Activated CD8-positive, alpha-beta memory T cell treated with anti-CD3 and anti-CD28 coated beads, Interleukin-2, amount 10 ng/mL, durations not matched to agents 7 days and 5 days (primary cell): ENCODE data around the gene PDZD2. TPM values are rescaled to one million over a fixed set of nuclear protein-coding genes. Genes with fewer than 3 reads are reported as not detected.

Experiments used
- ATAC-seq: fragments of 150-1000 bp; cut with Tn5 transposase; one replicate; pipeline ENCODE4 v1.10.0; 2021; ENCODE audit warnings: moderate library complexity
- CTCF ChIA-PET: fragments of 350-600 bp; sonication (Branson Sonifier 250); formaldehyde crosslinking; loops from one replicate; lab custom pipeline; 2021; ENCODE audit warnings: antibody characterized with exemption; lab: Charles Lee
- DNase-seq: peaks from one replicate; pipeline ENCODE4 v3.0.0-alpha.2; 2020
- H3K27ac Mint-ChIP-seq: one replicate; pipeline ENCODE4 v1.8.0; 2021; ENCODE audit warnings: mild to moderate bottlenecking, mixed read lengths
- H3K27me3 Mint-ChIP-seq: one replicate; pipeline ENCODE4 v1.8.0; 2021; ENCODE audit warnings: mixed read lengths
- H3K36me3 Mint-ChIP-seq: one replicate; pipeline ENCODE4 v1.8.0; 2021; ENCODE audit warnings: mild to moderate bottlenecking, mixed read lengths
- H3K4me1 Mint-ChIP-seq: one replicate; pipeline ENCODE4 v1.8.0; 2021; ENCODE audit warnings: mixed read lengths
- H3K4me3 Mint-ChIP-seq: one replicate; pipeline ENCODE4 v1.8.0; 2021; ENCODE audit warnings: mild to moderate bottlenecking, moderate library complexity, mixed read lengths
- H3K9me3 Mint-ChIP-seq: one replicate; pipeline ENCODE4 v1.8.0; 2022; ENCODE audit warnings: low read depth, mixed read lengths
- total RNA-seq, 2 experiments: library from RNA; stranded (reverse); gene quantifications; one replicate each; pipeline ENCODE4 v1.2.3, GENCODE V29; 2021

Gene PDZD2
- total RNA-seq, 2 experiments from 2014 or later = not detected

DNA sequence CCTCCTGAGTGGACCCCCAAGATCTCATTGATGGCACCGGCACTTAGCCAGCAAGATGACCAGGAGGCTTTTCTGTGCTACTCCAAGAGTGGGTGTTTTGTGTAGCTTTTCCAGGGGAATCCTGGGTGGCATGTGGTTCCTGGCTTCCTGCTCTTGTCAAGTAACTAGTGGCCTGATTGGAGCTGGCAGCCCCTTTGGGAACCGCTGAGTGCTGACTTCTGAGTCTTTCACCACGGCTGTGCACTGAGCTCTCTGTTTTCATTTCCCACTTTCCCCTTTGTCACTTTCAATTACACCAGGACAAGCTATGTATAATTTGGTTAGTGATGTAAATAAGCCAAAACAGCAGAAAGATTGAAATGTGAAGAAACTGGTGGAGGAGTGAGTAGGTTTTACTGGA lies 279.8 kb downstream of the PDZD2 start:
- no peaks in the 10 kb centered on the region for H3K4me1 Mint-ChIP-seq
- CTCF ChIA-PET = no interaction called here
- ATAC-seq (no peak), DNase-seq (no peak)
- H3K27me3 Mint-ChIP-seq = no peaks in the 10 kb centered on the region
- no peak overlapping the region for H3K4me3 Mint-ChIP-seq
- H3K36me3 Mint-ChIP-seq = no peaks in the 10 kb centered on the region
- no peak overlapping the region for H3K27ac Mint-ChIP-seq
- H3K9me3 Mint-ChIP-seq = no peaks in the 10 kb centered on the region

DNA sequence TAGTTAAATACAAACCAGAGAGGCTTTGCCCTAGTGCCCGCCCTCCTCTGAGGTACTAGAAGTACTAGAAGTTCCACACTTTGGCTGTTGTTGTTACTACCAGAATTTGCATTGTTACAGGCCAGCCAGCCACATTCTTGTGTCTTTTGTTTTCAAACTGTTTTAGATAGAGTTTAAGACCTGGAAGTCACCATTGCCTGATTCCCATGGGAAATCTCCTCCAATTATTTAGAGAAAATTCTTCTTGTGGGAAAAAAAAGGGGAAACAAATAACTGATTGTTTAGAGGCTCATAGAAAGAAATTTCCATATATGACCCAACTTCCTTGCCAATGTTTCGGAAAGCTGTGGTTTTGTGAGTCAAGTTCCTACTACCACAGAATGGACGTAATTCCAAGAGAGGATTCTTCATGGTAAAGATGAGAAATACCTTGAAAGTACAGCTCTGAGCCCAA lies 282.9 kb downstream of the PDZD2 start:
- Mint-ChIP-seq H3K9me3 (no peaks in the 10 kb centered on the region), H3K4me3 (no peak overlapping the region), H3K27ac (no peak overlapping the region), H3K27me3 (no peaks in the 10 kb centered on the region), H3K36me3 (no peaks in the 10 kb centered on the region), H3K4me1 (no peaks in the 10 kb centered on the region)
- CTCF ChIA-PET = interaction anchor here (1.1 kb wide), 1 partner anchor 14 kb away, joined by 3 read pairs; no protein-coding TSS in a partner anchor
- no peak for DNase-seq
- ATAC-seq = no peak

DNA sequence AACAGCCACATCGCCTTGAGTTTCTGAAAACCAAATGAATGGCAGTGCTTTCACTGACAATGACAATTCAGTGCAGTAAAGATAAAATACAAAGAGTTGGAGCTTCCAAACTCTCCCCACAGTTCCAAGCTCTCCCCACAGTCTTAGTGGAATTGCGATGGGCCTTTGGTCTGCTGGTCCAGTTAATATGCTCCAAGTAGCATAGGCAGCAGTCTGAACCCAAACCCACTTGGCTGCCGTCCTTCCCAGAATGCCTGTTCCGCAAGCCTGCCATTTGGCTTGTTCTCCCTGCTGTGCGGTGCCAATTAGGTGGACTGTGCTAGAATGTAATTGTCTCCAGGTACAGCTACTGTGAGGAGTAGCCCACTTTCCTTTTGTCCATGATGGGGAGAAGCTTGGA lies 285.1 kb downstream of the PDZD2 start:
- Mint-ChIP-seq H3K9me3 (no peaks in the 10 kb centered on the region), H3K4me3 (no peak overlapping the region), H3K4me1 (no peaks in the 10 kb centered on the region), H3K27me3 (no peaks in the 10 kb centered on the region), H3K27ac (no peak overlapping the region), H3K36me3 (no peaks in the 10 kb centered on the region)
- ATAC-seq (no peak), DNase-seq (no peak)
- CTCF ChIA-PET = no interaction called here

DNA sequence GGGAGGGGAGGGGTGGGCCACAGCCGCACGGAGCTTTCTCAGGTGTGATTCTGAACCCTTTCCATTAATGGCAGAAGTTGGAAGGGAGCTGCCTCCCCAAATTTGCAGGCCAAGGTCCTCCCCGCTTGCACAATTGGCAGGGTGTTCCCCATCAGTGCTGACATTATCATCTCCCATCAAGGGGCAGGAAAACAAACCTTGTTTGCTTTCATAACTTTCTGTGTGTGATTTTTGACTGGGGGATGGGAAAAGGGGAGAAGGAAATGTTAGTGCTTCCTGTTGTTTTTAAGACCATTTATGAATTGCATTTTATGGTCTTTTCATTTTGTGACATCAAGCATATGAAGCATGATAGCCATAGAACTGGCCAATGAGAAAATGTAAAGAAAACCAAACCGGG lies 292.9 kb downstream of the PDZD2 start:
- ATAC-seq (no peak), DNase-seq (no peak)
- no peaks in the 10 kb centered on the region for H3K4me1 Mint-ChIP-seq
- H3K4me3 Mint-ChIP-seq = no peak overlapping the region
- CTCF ChIA-PET = interaction anchor here (1.5 kb wide), 1 partner anchor 161 kb away, joined by 3 read pairs; no protein-coding TSS in a partner anchor
- H3K27ac Mint-ChIP-seq = no peak overlapping the region
- H3K9me3 Mint-ChIP-seq = no peaks in the 10 kb centered on the region
- peaks cover 2% of the 10 kb centered on the region for H3K27me3 Mint-ChIP-seq
- H3K36me3 Mint-ChIP-seq = no peaks in the 10 kb centered on the region

DNA sequence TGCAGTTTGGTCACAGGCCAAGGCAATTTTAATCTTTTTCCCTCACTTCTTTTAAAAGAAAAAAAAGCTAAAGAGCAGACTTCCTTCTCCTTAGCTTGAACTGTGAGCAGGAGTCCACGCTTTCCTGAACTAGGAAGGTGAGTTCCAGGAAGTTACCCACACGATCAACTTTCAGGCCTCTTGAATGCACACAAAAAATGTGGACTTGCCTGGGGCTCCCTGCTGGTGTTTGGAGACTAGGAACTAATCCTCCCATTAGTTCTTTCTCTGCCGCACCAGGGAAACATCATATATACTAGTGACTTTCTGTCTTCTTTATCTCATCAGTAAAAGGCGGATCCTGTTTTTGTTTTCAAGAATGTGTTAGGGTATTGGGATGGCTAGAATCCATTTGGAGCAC lies 295.2 kb downstream of the PDZD2 start:
- Mint-ChIP-seq H3K4me1 (no peaks in the 10 kb centered on the region), H3K9me3 (no peaks in the 10 kb centered on the region)
- CTCF ChIA-PET = no interaction called here

DNA sequence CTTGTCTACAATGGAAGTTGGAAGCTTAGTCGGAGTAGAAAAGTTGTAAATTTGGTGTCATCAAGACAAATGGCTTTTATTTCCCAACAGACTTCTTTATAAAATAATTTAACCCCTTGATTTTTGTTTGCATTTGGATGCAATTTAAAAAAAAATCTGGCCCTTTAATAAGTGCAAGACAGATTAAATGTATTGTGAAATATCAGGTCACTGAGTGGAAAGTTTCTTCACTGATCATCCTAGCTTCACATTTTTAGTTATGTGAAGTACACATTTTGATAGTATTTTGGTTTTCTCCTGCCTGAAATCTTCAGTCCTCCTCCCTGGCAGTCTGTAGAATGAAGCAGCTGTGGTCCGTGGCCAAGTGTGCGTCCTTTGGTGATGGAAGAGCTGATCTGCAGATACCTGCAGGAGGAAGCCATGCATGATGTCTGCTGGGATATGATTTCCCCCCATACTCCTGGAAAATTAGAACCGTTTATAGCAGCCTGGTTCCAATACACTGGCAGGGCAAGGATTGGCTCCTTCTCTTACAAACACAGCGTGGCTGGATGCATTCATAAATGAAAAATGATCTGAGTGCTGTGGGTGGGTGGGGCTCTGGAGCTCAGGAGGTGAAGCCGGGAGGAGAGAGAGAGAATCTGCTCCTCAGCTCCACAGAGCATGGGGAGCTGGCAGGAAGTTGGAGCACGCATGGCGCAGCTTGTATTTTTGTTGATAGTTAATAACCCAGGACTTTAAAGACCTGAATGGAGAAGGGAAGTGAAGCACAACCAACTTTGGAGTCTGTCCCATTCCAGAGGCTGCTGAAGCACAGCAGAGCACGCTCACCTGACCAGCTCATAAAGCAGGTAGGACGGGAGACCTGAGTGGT lies 296.8 kb downstream of the PDZD2 start:
- no peak for ATAC-seq
- no peaks in the 10 kb centered on the region for H3K36me3 Mint-ChIP-seq
- H3K9me3 Mint-ChIP-seq = no peaks in the 10 kb centered on the region
- H3K4me3 Mint-ChIP-seq = no peak overlapping the region
- CTCF ChIA-PET = interaction anchor here (0.6 to 0.9 kb wide), 2 partner anchors 14 to 169 kb away, joined by 3 to 4 read pairs; no protein-coding TSS in a partner anchor
- no peak overlapping the region for H3K27ac Mint-ChIP-seq
- H3K27me3 Mint-ChIP-seq = peaks cover 4% of the 10 kb centered on the region
- no peaks in the 10 kb centered on the region for H3K4me1 Mint-ChIP-seq
- no peak for DNase-seq

More for the DNA sequence above, 295.2 kb downstream of the PDZD2 start:
- H3K27me3 Mint-ChIP-seq = peaks cover 4% of the 10 kb centered on the region
- DNase-seq = no peak
- no peak overlapping the region for H3K4me3 Mint-ChIP-seq
- H3K36me3 Mint-ChIP-seq = no peaks in the 10 kb centered on the region
- no peak overlapping the region for H3K27ac Mint-ChIP-seq
- no peak for ATAC-seq

DNA sequence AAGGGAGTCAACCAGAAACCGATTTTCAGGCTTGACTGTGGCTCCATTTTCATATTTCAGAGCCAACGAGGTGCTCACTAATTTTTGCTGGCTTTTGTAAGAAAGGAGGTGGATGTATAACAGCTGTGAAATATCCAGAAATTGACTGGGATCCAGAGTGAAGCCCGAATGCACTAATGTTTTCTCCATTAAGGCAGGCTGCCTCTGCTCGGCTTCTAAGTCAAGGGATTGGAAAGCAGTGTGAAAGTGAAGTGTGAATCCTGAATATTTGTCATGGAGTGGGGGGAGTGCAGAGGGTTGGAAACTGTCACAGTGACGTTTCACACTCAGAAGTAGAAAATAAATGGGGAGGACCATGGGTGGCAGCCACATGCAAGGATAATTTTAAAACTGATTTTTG lies 297.8 kb downstream of the PDZD2 start:
- Mint-ChIP-seq H3K4me1 (no peaks in the 10 kb centered on the region), H3K36me3 (no peaks in the 10 kb centered on the region), H3K27me3 (peaks cover 5% of the 10 kb centered on the region), H3K27ac (no peak overlapping the region), H3K4me3 (no peak overlapping the region), H3K9me3 (no peaks in the 10 kb centered on the region)
- no peak for DNase-seq
- CTCF ChIA-PET = interaction anchor here (0.9 kb wide), 1 partner anchor 15 kb away, joined by 3 read pairs; no protein-coding TSS in a partner anchor
- no peak for ATAC-seq

DNA sequence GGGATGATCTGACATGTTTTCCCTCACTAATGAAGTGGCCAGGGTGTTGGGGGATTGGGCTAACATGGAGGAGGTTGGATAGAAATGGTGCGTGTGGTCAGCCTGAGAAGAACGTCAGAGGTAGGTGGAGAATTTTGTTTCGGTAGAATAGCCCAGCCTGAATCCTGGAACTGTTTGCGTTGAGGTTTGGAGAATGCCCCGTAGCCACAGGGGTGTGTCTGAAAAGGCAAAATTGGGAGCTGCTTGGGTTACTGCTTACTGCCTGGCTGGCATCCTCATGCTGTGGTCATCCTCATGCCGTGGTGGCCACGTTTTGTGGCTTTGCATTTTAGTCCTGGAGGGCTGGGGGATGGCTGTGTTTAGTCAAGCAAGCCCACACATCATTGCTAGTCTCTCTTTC lies 298.3 kb downstream of the PDZD2 start:
- H3K4me1 Mint-ChIP-seq = no peaks in the 10 kb centered on the region
- H3K4me3 Mint-ChIP-seq = no peak overlapping the region
- no peaks in the 10 kb centered on the region for H3K36me3 Mint-ChIP-seq
- no peak for ATAC-seq
- DNase-seq = no peak
- peaks cover 8% of the 10 kb centered on the region for H3K27me3 Mint-ChIP-seq
- no peak overlapping the region for H3K27ac Mint-ChIP-seq
- no peaks in the 10 kb centered on the region for H3K9me3 Mint-ChIP-seq
- CTCF ChIA-PET = no interaction called here

DNA sequence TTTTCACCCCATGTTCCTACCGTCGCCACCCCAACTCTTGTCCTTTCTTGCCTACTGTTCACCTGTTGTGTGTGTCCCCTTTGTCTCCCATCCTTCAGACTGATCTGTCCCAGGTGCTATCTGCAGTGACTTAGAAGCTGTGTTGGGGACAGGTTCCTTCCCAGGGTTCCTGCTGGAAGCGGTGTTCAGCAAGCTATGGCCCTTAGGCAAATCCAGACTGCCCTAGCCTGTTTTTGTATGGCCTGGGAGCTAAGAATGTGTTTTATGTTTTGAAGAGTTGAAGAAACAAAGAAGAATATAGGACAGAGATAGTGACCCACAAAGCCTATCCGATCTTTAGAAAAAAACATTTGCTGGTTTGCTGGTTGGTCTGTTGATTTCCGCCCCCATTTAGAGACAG lies 298.8 kb downstream of the PDZD2 start:
- ATAC-seq (no peak), DNase-seq (no peak)
- Mint-ChIP-seq H3K27ac (no peak overlapping the region), H3K36me3 (no peaks in the 10 kb centered on the region), H3K4me1 (no peaks in the 10 kb centered on the region), H3K9me3 (no peaks in the 10 kb centered on the region), H3K27me3 (peaks cover 8% of the 10 kb centered on the region), H3K4me3 (no peak overlapping the region)
- CTCF ChIA-PET = no interaction called here

DNA sequence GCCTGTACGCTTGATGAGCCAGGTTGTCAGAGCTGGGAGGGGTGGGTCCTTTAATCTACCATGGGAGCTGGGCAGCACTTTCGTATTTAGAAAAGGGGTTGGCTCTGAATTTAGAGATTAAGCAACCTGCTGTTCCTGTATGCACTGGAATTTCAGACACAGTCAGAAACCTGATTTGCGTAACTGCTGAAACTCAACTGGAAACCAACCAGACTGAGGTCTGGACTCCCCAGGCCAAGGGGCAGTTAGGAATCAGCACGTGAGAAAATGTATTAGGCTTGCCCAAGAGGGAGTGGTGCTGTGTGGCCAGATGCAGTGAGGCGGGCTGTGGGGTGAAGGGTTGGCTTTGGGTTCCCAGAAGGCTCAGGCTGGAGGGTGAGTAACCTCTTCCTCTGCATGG lies 300.2 kb downstream of the PDZD2 start:
- H3K9me3 Mint-ChIP-seq = no peaks in the 10 kb centered on the region
- no peaks in the 10 kb centered on the region for H3K4me1 Mint-ChIP-seq
- no peaks in the 10 kb centered on the region for H3K36me3 Mint-ChIP-seq
- no peak for DNase-seq
- peaks cover 8% of the 10 kb centered on the region for H3K27me3 Mint-ChIP-seq
- H3K27ac Mint-ChIP-seq = no peak overlapping the region
- no peak overlapping the region for H3K4me3 Mint-ChIP-seq
- no peak for ATAC-seq
- CTCF ChIA-PET = no interaction called here

DNA sequence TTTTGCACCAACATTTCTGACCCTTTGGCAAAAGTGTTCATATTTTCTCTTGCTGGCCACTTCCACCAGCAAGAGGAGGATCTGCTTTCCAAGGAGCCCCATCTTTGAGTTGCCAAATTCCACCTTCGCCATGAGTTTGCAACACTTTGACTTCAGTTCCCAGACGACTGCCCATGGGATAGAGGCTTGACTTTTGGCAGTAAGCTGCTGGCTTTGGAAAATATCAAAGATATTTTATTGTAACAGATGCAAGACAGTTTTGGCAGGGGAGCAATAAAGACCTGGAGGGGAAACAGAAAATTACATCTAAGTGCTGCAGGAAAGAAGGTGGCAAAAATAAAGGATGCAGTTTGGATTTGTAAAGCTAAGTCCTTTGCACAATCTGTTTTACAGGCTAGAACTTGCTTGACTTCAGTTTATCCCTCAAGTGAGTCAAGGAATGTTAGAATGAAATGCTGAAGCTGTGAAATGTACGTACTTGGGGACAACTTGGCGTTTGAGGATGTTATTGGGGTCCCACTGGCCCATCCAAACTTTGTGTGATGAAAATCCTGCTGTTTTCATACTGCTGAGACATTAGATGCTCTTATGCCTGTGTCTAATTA lies 302.3 kb downstream of the PDZD2 start:
- Mint-ChIP-seq H3K27me3 (peaks cover 6% of the 10 kb centered on the region), H3K4me3 (no peak overlapping the region), H3K9me3 (no peaks in the 10 kb centered on the region), H3K4me1 (no peaks in the 10 kb centered on the region), H3K36me3 (no peaks in the 10 kb centered on the region), H3K27ac (no peak overlapping the region)
- DNase-seq (no peak), ATAC-seq (no peak)
- CTCF ChIA-PET = no interaction called here

DNA sequence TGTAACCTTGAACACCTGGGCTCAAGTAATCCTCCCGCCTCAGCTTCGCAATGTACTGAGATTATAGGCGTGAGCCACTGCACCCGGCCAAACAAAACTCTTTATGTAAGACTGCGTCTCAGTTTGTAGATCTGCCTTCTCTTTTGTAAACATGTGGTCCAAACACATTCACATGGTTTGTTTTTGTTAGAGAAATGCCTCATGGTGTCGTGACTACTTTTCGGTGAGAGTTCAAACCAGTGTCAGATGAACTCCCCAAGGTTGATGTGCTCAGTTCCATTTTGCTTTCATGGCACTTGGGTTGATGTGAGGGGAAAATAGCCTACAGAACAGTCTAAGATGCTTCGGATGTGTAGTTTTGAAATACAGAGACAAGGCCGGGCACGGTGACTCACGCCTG lies 303.6 kb downstream of the PDZD2 start:
- H3K27ac Mint-ChIP-seq = no peak overlapping the region
- ATAC-seq = no peak
- H3K9me3 Mint-ChIP-seq = no peaks in the 10 kb centered on the region
- CTCF ChIA-PET = no interaction called here
- peaks cover 6% of the 10 kb centered on the region for H3K27me3 Mint-ChIP-seq
- no peak overlapping the region for H3K4me3 Mint-ChIP-seq
- H3K4me1 Mint-ChIP-seq = no peaks in the 10 kb centered on the region
- H3K36me3 Mint-ChIP-seq = no peaks in the 10 kb centered on the region
- no peak for DNase-seq

DNA sequence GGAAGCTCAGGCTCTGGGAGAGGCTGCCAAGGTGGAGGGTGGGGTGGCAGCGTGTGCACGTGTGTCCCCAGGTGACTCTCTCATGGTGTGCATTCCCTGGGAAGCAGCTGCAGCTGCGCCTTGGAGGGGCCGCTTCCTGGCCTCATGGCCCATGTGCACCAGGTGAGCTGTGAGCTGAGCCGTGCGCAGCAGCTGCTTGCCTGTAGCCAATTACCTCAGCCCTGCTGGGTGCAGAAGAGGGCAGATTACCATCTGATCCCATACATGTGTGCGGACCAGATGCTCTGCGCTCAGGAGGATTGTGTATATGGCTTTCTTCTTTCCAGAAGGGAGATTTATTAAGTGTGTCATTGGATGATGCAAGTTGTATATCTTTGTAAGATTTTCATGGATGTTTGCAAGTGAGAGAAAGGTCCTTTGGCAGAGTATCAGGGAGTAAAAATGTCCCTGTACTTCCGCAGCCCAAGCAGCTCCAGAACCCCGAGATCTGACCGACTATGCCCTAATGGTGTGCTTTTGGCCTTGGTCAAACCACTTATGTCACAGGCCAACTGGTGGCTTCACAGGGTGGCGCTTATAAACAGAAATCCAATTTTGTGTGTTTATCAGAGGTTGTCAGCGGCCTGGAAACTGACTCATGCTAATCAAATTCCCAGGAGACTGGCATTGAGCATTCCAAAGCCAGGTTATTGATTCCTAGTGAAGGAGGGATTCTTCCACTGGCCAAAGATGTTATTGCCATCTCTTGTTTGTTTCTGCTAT lies 305.9 kb downstream of the PDZD2 start:
- ATAC-seq = no peak
- Mint-ChIP-seq H3K27ac (no peak overlapping the region), H3K27me3 (peaks cover 3% of the 10 kb centered on the region), H3K36me3 (no peaks in the 10 kb centered on the region), H3K9me3 (no peaks in the 10 kb centered on the region), H3K4me1 (no peaks in the 10 kb centered on the region), H3K4me3 (no peak overlapping the region)
- DNase-seq = no peak
- CTCF ChIA-PET = interaction anchor here (1.5 kb wide), 1 partner anchor 306 kb away, joined by 3 read pairs; no protein-coding TSS in a partner anchor
